Ovary (tissue), 9 donors: ENCODE data around the gene NAXD. TPM values are rescaled to one million over a fixed set of nuclear protein-coding genes. Genes with fewer than 3 reads are reported as not detected.

Experiments used
- DNase-seq, 5 donors: peaks; one replicate each; pipeline ENCODE4 v3.0.0-alpha.2; 2019 to 2020
- H3K27ac ChIP-seq, 2 donors: fragments of 200-600 bp; one replicate each; pipeline versions ENCODE4 v1.5.1 to v1.8.0; 2019 to 2022
- H3K27me3 ChIP-seq: fragments of 200-600 bp; one replicate; pipeline ENCODE4 v1.8.0; 2022
- H3K36me3 ChIP-seq: fragments of 200-600 bp; sonication (generic); one replicate; pipeline ENCODE4 v1.5.1; 2019
- H3K4me1 ChIP-seq: one replicate; pipeline ENCODE4 v1.8.1; 2013; ENCODE audit warnings: mild to moderate bottlenecking, moderate library complexity; ENCODE audit not compliant: insufficient read depth
- H3K4me3 ChIP-seq: fragments of 200-600 bp; sonication (generic); one replicate; pipeline ENCODE4 v1.5.1; 2017
- H3K9me3 ChIP-seq, 2 donors: fragments of 200-600 bp in 1 of 2; sonication (generic) in 1 of 2; one replicate each; pipeline versions ENCODE4 v1.5.1 to v1.8.1; 2013 to 2019; ENCODE audit warnings: mild to moderate bottlenecking in 1 of 2, moderate library complexity in 1 of 2
- CTCF ChIP-seq, 3 donors: fragments of 450-650 bp in 2 of 3; fragments of 200-600 bp in 1 of 3; IDR thresholded peaks; one replicate each; pipeline versions ENCODE4 v1.5.1 to v1.8.0; 2016 to 2022; ENCODE audit warnings: antibody characterized with exemption in 3 of 3, mild to moderate bottlenecking in 1 of 3
- EP300 ChIP-seq: sonication (generic); formaldehyde crosslinking; IDR thresholded peaks from one replicate; pipeline ENCODE4 v1.6.1; 2017; ENCODE audit warnings: antibody characterized with exemption
- POLR2A ChIP-seq: fragments of 450-650 bp; IDR thresholded peaks from one replicate; pipeline ENCODE4 v1.6.1; 2017; ENCODE audit warnings: antibody characterized with exemption, mild to moderate bottlenecking, moderate library complexity
- WGBS, 3 donors: extraction: QIAGEN DNeasy Blood & Tissue Kit in 1 of 3; methylation state at CpG; one replicate each; pipeline versions ENCODE4 v1.1.5 to v1.1.7; 2013 to 2017; 5-methylcytosine and 5-hydroxymethylcytosine counted together
- intact Hi-C, 4 donors: fragments of 100-400 bp; cut with DNase I; formaldehyde crosslinking; loops; one replicate each; pipeline versions ENCODE4 v1.11.0 to v1.15.1; 2022 to 2023
- polyA plus RNA-seq, 2 donors: library from polyadenylated mRNA; stranded (reverse); fragments of 200-250 nt in 1 of 2; fragments of 350-450 nt in 1 of 2; fragmentation: Illumina TruSeq in 1 of 2; extraction: RNeasy Lipid Tissue Mini Kit (QIAGEN cat#74804) in 1 of 2; gene quantifications; one replicate each; pipeline ENCODE4 v1.2.3, GENCODE V29; 2013 to 2014
- total RNA-seq, 7 donors: library from RNA; depleted of rRNA in 2 of 7; stranded (reverse); fragments of >200 nt in 2 of 7; fragmentation: NEBNext Ultra II Directional in 3 of 7; extraction: Animal tissue kit (Norgen Biotek cat#: 25700) in 3 of 7; gene quantifications; one replicate each; pipeline versions ENCODE4 v1.1.0 to v1.2.4, GENCODE V29; 2016 to 2023
- donor health status: DM: no; HTN: no; CAD: no; lungs with moderate emphysema.
- donor health status: DM: no; HTN: no; CAD: no.
- donor health status: Bipolar disorder and iron deficiency.
- donor health status: DM: yes; HTN: yes; CAD: no.
- donor health status: DM: no; HTN: no; CAD: no.
- donor health status: DM: yes; HTN: yes; CAD: no.

Gene NAXD
- total and polyA plus RNA-seq, 9 donors = 28.4 to 67.1 (median 48.5) TPM

GRCh38 chr13:110580800-110581199 lies 34.5 kb upstream of the NAXD start:
- intact Hi-C loops = no loop called here
- no peaks in the 10 kb centered on the region for H3K27me3 ChIP-seq
- no peaks in the 10 kb centered on the region for H3K36me3 ChIP-seq
- H3K9me3 ChIP-seq = no peaks in the 10 kb centered on the region
- no peak for DNase-seq
- no peak overlapping the region for H3K4me3 ChIP-seq
- H3K4me1 ChIP-seq = no peaks in the 10 kb centered on the region
- 39 to 46% (median 44%) methylated on average over 2 of the region's 2 CpGs for WGBS, 3 donors
- TF ChIP-seq CTCF (IDR thresholded peaks at IDR 0.05) (no peak), EP300 (no peak), POLR2A (no peak)
- no peak overlapping the region for H3K27ac ChIP-seq

- Histone ChIP-seq H3K36me3 (no peaks in the 10 kb centered on the region), H3K9me3 (no peaks in the 10 kb centered on the region), H3K27me3 (no peaks in the 10 kb centered on the region), H3K4me3 (no peak overlapping the region), H3K4me1 (no peaks in the 10 kb centered on the region), H3K27ac (no peak overlapping the region)
- intact Hi-C loops = no loop called here
- no peak for DNase-seq
- WGBS, 3 donors = 93 to 97% (median 96%) methylated on average over 14 of the region's 14 CpGs
- no peak for TF ChIP-seq POLR2A
- TF ChIP-seq CTCF (IDR thresholded peaks at IDR 0.05) = no peak
- TF ChIP-seq EP300 = no peak
Measured at GRCh38 chr13:110581506-110582185, 33.7 kb upstream of the NAXD start.

GRCh38 chr13:110582421-110582954 lies 32.9 kb upstream of the NAXD start:
- Histone ChIP-seq H3K9me3 (no peaks in the 10 kb centered on the region), H3K27me3 (no peaks in the 10 kb centered on the region), H3K36me3 (no peaks in the 10 kb centered on the region), H3K4me3 (no peak overlapping the region), H3K4me1 (no peaks in the 10 kb centered on the region), H3K27ac (no peak overlapping the region)
- intact Hi-C loops = no loop called here
- WGBS, 3 donors = 92 to 93% (median 93%) methylated on average over 13 of the region's 13 CpGs
- TF ChIP-seq EP300 (no peak), POLR2A (no peak), CTCF (IDR thresholded peaks at IDR 0.05) (no peak)
- no peak for DNase-seq

GRCh38 chr13:110583178-110583865 lies 32.0 kb upstream of the NAXD start:
- Histone ChIP-seq H3K27ac (no peak overlapping the region), H3K27me3 (no peaks in the 10 kb centered on the region), H3K4me3 (no peak overlapping the region), H3K36me3 (no peaks in the 10 kb centered on the region), H3K4me1 (no peaks in the 10 kb centered on the region), H3K9me3 (no peaks in the 10 kb centered on the region)
- no peak for DNase-seq
- WGBS, 3 donors = 28 to 51% (median 35%) methylated on average over 13 of the region's 13 CpGs
- intact Hi-C loops = no loop called here
- TF ChIP-seq CTCF (IDR thresholded peaks at IDR 0.05) (no peak), EP300 (no peak), POLR2A (no peak)
